HFFc6 (cell line): ENCODE results near the gene SMAD5. TPM values are rescaled to one million over a fixed set of nuclear protein-coding genes. Genes with fewer than 3 reads are reported as not detected.

ENCODE experiments used
- DNase-seq: peaks from one replicate; pipeline ENCODE4 v3.0.0-alpha.2; 2018
- H3K27ac Mint-ChIP-seq: 2 replicates; pipeline ENCODE4 v1.8.0; 2020; ENCODE audit warnings: mild to moderate bottlenecking, mixed read lengths
- H3K27me3 Mint-ChIP-seq: 2 replicates; pipeline ENCODE4 v1.8.0; 2021; ENCODE audit warnings: mild to moderate bottlenecking, moderate library complexity, mixed read lengths; ENCODE audit not compliant: insufficient read depth
- H3K36me3 Mint-ChIP-seq: 2 replicates; pipeline ENCODE4 v1.8.0; 2021; ENCODE audit warnings: low read depth, mixed read lengths
- H3K4me1 Mint-ChIP-seq: 2 replicates; pipeline ENCODE4 v1.8.0; 2020; ENCODE audit warnings: low read depth, mixed read lengths
- H3K4me3 Mint-ChIP-seq: 2 replicates; pipeline ENCODE4 v1.8.0; 2020; ENCODE audit warnings: mild to moderate bottlenecking, moderate library complexity, mixed read lengths
- H3K9me3 Mint-ChIP-seq: 2 replicates; pipeline ENCODE4 v1.8.0; 2020; ENCODE audit warnings: mild to moderate bottlenecking, mixed read lengths
- total RNA-seq, 6 experiments: library from RNA; stranded (reverse); fragmentation: NEBNext Ultra II Directional; extraction: Animal tissue kit (Norgen Biotek cat#: 25700); gene quantifications; 2 replicates in 1 of 6; 3 replicates in 5 of 6; pipeline ENCODE4 v1.2.3, GENCODE V29; 2021
- TF ChIP-seq, protein P1 (sequence below): fragments of 200-600 bp; sonication (generic); IDR thresholded peaks from 2 replicates; pipeline ENCODE4 v1.5.0; 2021; ENCODE audit warnings: antibody characterized with exemption, mild to moderate bottlenecking

The SMAD5 gene
- total RNA-seq, 6 experiments from 2014 or later = 54.9 to 66.9 (median 62.6) TPM

DNA sequence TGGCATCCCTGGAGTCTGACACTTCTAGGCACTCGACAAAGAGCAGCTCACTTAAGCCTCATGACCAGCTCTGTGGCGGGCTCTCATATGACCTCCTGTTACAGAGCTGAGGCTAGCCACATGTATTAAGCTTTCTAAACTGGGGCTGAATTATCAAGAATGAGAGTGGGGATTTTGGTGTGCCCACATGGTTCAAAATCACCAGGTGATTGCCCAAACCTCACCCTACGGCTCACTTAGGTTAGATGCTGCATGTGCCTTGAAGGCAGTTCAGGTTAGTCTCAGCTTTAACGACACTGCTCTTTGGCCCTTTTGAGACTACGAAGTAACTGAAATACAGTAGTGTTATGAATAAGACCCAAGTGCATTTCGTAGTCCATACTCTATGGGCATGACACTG lies 99.7 kb downstream of the SMAD5 start:
- Mint-ChIP-seq H3K36me3 (no peaks in the 10 kb centered on the region), H3K4me3 (no peak overlapping the region), H3K27ac (no peak overlapping the region), H3K27me3 (peaks cover 16% of the 10 kb centered on the region), H3K4me1 (peaks cover 6% of the 10 kb centered on the region; the same call in 1 of the 2 replicates), H3K9me3 (no peaks in the 10 kb centered on the region)
- DNase-seq = no peak
- TF ChIP-seq, protein P1, sequence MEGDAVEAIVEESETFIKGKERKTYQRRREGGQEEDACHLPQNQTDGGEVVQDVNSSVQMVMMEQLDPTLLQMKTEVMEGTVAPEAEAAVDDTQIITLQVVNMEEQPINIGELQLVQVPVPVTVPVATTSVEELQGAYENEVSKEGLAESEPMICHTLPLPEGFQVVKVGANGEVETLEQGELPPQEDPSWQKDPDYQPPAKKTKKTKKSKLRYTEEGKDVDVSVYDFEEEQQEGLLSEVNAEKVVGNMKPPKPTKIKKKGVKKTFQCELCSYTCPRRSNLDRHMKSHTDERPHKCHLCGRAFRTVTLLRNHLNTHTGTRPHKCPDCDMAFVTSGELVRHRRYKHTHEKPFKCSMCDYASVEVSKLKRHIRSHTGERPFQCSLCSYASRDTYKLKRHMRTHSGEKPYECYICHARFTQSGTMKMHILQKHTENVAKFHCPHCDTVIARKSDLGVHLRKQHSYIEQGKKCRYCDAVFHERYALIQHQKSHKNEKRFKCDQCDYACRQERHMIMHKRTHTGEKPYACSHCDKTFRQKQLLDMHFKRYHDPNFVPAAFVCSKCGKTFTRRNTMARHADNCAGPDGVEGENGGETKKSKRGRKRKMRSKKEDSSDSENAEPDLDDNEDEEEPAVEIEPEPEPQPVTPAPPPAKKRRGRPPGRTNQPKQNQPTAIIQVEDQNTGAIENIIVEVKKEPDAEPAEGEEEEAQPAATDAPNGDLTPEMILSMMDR = no peak

Other genes with a start within 250 kb of the SMAD5 start
- gene IL9, start 237.0 kb upstream of the SMAD5 start, total RNA-seq = not detected
- gene LECT2, start 177.9 kb upstream of the SMAD5 start, total RNA-seq = not detected
- 100 to 1,000 TPM; 529 to 911 (median 784) TPM for gene TGFBI, start 103.9 kb upstream of the SMAD5 start, total RNA-seq
- gene SMIM32, start 60.3 kb downstream of the SMAD5 start, total RNA-seq = not detected
- not detected for gene TRPC7, start 232.7 kb downstream of the SMAD5 start, total RNA-seq